ENCODE measurements around the gene FAHD1.

GRCh38 chr16:1831186-1832075, 4.4 kb downstream of the FAHD1 start:
- no peak for TF ChIP-seq CTCF (IDR thresholded peaks at IDR 0.05)
- TF ChIP-seq POLR2A (IDR thresholded peaks at IDR 0.05): no peak
